Keratinocyte (primary cell): Measurements from ENCODE around the gene YDJC. TPM values are rescaled to one million over a fixed set of nuclear protein-coding genes. Genes with fewer than 3 reads are reported as not detected.

ENCODE experiments used
- DNase-seq: peaks from one replicate; pipeline ENCODE4 v3.0.0-alpha.2; 2011; ENCODE audit warnings: low read depth, missing footprints, low spot score
- FAIRE-seq: peaks from 2 replicates; lab custom pipeline; 2011; peaks lifted over from hg19 to GRCh38; lab: Jason Lieb, UNC
- H2AFZ ChIP-seq: 2 replicates; pipeline ENCODE4 v1.6.0; 2012; ENCODE audit warnings: low read length, control low read depth, inconsistent platforms; ENCODE audit not compliant: control insufficient read depth
- H3K27ac ChIP-seq: 2 replicates; pipeline ENCODE4 v1.5.1; 2011; ENCODE audit warnings: low read length; ENCODE audit not compliant: control insufficient read depth, insufficient read depth
- H3K27me3 ChIP-seq: 3 replicates; pipeline ENCODE4 v1.6.0; 2011; ENCODE audit warnings: low read length; ENCODE audit not compliant: control insufficient read depth, insufficient read depth; ENCODE audit errors: extremely low read depth
- H3K36me3 ChIP-seq, 2 experiments: 2 replicates in 1 of 2; 3 replicates in 1 of 2; pipeline ENCODE4 v1.5.1; 2011; ENCODE audit warnings: low read length in 2 of 2, mild to moderate bottlenecking in 1 of 2; ENCODE audit not compliant: control insufficient read depth in 2 of 2, insufficient read depth in 2 of 2; ENCODE audit errors: extremely low read depth in 1 of 2
- H3K4me1 ChIP-seq: 3 replicates; pipeline ENCODE4 v1.5.1; 2011; ENCODE audit warnings: low read length; ENCODE audit not compliant: control insufficient read depth, insufficient read depth; ENCODE audit errors: extremely low read depth
- H3K4me2 ChIP-seq: 3 replicates; pipeline ENCODE4 v1.6.0; 2011; ENCODE audit warnings: low read depth, low read length; ENCODE audit not compliant: control insufficient read depth, insufficient read depth; ENCODE audit errors: extremely low read depth
- H3K4me3 ChIP-seq, 3 experiments: fragments of 200-600 bp in 1 of 3; sonication (generic) in 1 of 3; 2 replicates in 2 of 3; 3 replicates in 1 of 3; pipeline ENCODE4 v1.5.1; 2011 to 2016; ENCODE audit warnings: low read length in 3 of 3, mild to moderate bottlenecking in 3 of 3, control low read depth in 2 of 3, inconsistent platforms in 1 of 3, low read depth in 1 of 3, mixed read lengths in 1 of 3, mixed run types in 1 of 3, moderate library complexity in 1 of 3; ENCODE audit not compliant: control insufficient read depth in 2 of 3, insufficient read depth in 2 of 3; ENCODE audit errors: extremely low read depth in 1 of 3
- H3K79me2 ChIP-seq: 2 replicates; pipeline ENCODE4 v1.6.0; 2012; ENCODE audit warnings: low read length; ENCODE audit not compliant: control insufficient read depth, insufficient read depth
- H3K9ac ChIP-seq: 3 replicates; pipeline ENCODE4 v1.6.0; 2011; ENCODE audit warnings: low read length; ENCODE audit not compliant: control insufficient read depth, insufficient read depth; ENCODE audit errors: extremely low read depth
- H3K9me1 ChIP-seq: 3 replicates; pipeline ENCODE4 v1.6.0; 2011; ENCODE audit warnings: low read length; ENCODE audit not compliant: control insufficient read depth, insufficient read depth; ENCODE audit errors: extremely low read depth
- H3K9me3 ChIP-seq: 2 replicates; pipeline ENCODE4 v1.5.1; 2012; ENCODE audit warnings: low read depth, low read length; ENCODE audit not compliant: control insufficient read depth
- H4K20me1 ChIP-seq: 3 replicates; pipeline ENCODE4 v1.6.0; 2011; ENCODE audit warnings: low read length; ENCODE audit not compliant: control insufficient read depth, insufficient read depth; ENCODE audit errors: extremely low read depth
- EZH2 ChIP-seq: IDR thresholded peaks from one replicate; pipeline ENCODE4 v1.6.1; 2012; ENCODE audit warnings: inconsistent platforms, mild to moderate bottlenecking, low read length, moderate library complexity
- dilution Hi-C: fragments of 300-500 bp; cut with MboI; formaldehyde crosslinking; loops from one replicate; pipeline ENCODE4 v1.7.0; 2020; ENCODE audit warnings: low sequenced_read_pairs; ENCODE audit not compliant: extremely low pct_ligation_motif_present
- polyA plus RNA-seq, 5 experiments: library from polyadenylated mRNA; depleted of rRNA in 3 of 5; stranded (reverse) in 3 of 5; stranded (forward) in 1 of 5; unstranded in 1 of 5; fragments of >200 nt; gene quantifications; 1 replicate in 1 of 5; 2 replicates in 3 of 5; 3 replicates in 1 of 5; pipeline versions ENCODE4 v1.2.1 to v1.2.3, GENCODE V29; 2011 to 2012; ENCODE audit warnings: missing spikeins in 2 of 5, low read depth in 1 of 5, low replicate concordance in 1 of 5
- TF ChIP-seq, protein P1 (sequence below), 3 experiments: IDR thresholded peaks in 1 of 3; conservative IDR thresholded peaks in 1 of 3; optimal IDR thresholded peaks in 1 of 3; 2 replicates in 2 of 3; 3 replicates in 1 of 3; pipeline versions ENCODE3 to v1.5.1; 2011; ENCODE audit warnings: low read length in 3 of 3, mild to moderate bottlenecking in 3 of 3, moderate library complexity in 2 of 3, control low read depth in 1 of 3, inconsistent platforms in 1 of 3; ENCODE audit not compliant: insufficient read depth in 2 of 3; ENCODE audit errors: extremely low read depth in 1 of 3

YDJC gene
- polyA plus RNA-seq, 1 donor (not counting 4 experiments of a cell fraction or from before 2014, with no cell fraction given) = 18.2 TPM

DNA sequence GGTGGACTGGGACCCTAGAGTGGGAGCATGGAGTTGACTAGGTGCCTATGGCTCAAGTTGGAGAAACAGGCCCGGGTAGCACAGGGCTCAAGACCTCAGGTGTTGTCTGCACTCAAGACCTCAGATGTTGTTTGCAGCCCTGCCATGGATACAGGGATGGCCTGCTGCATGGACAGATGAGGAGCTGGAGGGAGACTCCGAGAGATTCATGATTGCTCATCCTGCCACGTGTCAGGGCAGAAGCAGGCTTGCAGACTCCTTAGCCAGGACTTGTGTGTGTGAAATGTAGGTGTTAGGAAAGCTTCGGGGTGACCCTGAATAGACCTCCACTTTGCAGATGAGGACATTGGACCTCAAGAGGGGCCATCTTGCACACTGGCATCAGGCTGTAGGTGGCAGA lies 3.7 kb upstream of the YDJC start:
- no peak overlapping the region for H3K4me3 ChIP-seq
- no peaks in the 10 kb centered on the region for H4K20me1 ChIP-seq
- no peaks in the 10 kb centered on the region for H3K9me1 ChIP-seq
- no peaks in the 10 kb centered on the region for H3K27me3 ChIP-seq
- peaks cover 13% of the 10 kb centered on the region for H3K79me2 ChIP-seq
- H3K9ac ChIP-seq = no peak overlapping the region
- dilution Hi-C loops = no loop called here
- H2AFZ ChIP-seq = no peak overlapping the region
- peak; percentile 63 for FAIRE-seq
- no peak overlapping the region for H3K4me2 ChIP-seq
- H3K27ac ChIP-seq = no peak overlapping the region
- no peak for DNase-seq
- H3K9me3 ChIP-seq = no peaks in the 10 kb centered on the region
- H3K36me3 ChIP-seq = peaks cover 0 to under 1% of the 10 kb centered on the region in 2 experiments
- TF ChIP-seq, protein P1, sequence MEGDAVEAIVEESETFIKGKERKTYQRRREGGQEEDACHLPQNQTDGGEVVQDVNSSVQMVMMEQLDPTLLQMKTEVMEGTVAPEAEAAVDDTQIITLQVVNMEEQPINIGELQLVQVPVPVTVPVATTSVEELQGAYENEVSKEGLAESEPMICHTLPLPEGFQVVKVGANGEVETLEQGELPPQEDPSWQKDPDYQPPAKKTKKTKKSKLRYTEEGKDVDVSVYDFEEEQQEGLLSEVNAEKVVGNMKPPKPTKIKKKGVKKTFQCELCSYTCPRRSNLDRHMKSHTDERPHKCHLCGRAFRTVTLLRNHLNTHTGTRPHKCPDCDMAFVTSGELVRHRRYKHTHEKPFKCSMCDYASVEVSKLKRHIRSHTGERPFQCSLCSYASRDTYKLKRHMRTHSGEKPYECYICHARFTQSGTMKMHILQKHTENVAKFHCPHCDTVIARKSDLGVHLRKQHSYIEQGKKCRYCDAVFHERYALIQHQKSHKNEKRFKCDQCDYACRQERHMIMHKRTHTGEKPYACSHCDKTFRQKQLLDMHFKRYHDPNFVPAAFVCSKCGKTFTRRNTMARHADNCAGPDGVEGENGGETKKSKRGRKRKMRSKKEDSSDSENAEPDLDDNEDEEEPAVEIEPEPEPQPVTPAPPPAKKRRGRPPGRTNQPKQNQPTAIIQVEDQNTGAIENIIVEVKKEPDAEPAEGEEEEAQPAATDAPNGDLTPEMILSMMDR (optimal IDR thresholded peaks at IDR 0.05 in 1 of 3, IDR thresholded peaks at IDR 0.05 in 1 of 3, conservative IDR thresholded peaks at IDR 0.05 in 1 of 3; ENCODE audit: extremely low read depth in 1 of 3, insufficient read depth in 2 of 3, low read length in 3 of 3) = no peak
- no peak for TF ChIP-seq EZH2
- peaks cover 7% of the 10 kb centered on the region for H3K4me1 ChIP-seq

DNA sequence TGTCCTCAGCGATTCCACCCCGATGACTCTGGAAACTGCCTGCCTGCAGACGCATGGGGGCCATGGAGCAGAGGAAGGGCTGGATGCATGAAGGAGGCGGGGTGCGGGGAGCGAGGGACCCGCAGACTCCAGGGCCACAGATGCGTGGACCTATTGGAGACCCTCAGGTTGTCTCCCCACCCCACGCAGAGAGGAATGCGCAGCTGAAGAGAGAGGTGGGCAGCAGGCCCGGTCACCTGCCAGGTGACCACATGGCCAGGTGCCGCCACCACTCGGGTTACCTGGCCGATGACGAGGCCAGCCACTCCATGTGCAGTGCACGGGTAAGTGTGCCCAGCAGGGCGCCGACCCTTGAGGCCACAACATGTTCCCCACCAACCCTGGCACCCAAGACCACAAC lies 3.1 kb upstream of the YDJC start:
- dilution Hi-C loops = no loop called here
- Histone ChIP-seq H3K27me3 (no peaks in the 10 kb centered on the region), H3K9me3 (no peaks in the 10 kb centered on the region), H3K9ac (no peak overlapping the region), H3K4me2 (no peak overlapping the region), H4K20me1 (no peaks in the 10 kb centered on the region), H3K36me3 (peaks cover 2 to 6% of the 10 kb centered on the region in 2 experiments), H3K9me1 (no peaks in the 10 kb centered on the region), H3K4me1 (peaks cover 12% of the 10 kb centered on the region), H3K4me3 (no peak overlapping the region), H2AFZ (no peak overlapping the region), H3K79me2 (peaks cover 18% of the 10 kb centered on the region), H3K27ac (no peak overlapping the region)
- no peak for TF ChIP-seq EZH2
- TF ChIP-seq, protein P1 (optimal IDR thresholded peaks at IDR 0.05 in 1 of 3, IDR thresholded peaks at IDR 0.05 in 1 of 3, conservative IDR thresholded peaks at IDR 0.05 in 1 of 3; ENCODE audit: extremely low read depth in 1 of 3, insufficient read depth in 2 of 3, low read length in 3 of 3) = no peak
- no peak for FAIRE-seq
- no peak for DNase-seq
